PC-9 (cell line): ENCODE measurements around the gene KRTAP10-5. TPM values are rescaled to one million over a fixed set of nuclear protein-coding genes. Genes with fewer than 3 reads are reported as not detected.

Source experiments
- BruUV-seq: library from RNA; stranded (reverse); fragments of 400-500 nt; replicated peaks from 2 replicates; lab custom pipeline; 2021; lab: Mats Ljungman, UMichigan
- CTCF ChIA-PET: fragments of 300-600 bp; sonication (Branson Sonifier 250); formaldehyde crosslinking; loops from one replicate; lab custom pipeline; 2022; ENCODE audit warnings: antibody characterized with exemption; lab: Charles Lee
- POLR2A ChIA-PET: fragments of 300-600 bp; sonication (Branson Sonifier 250); formaldehyde crosslinking; loops from one replicate; lab custom pipeline; 2022; ENCODE audit warnings: antibody characterized with exemption; ENCODE audit not compliant: unreplicated experiment; lab: Charles Lee
- DNase-seq, 2 experiments: peaks; one replicate each; pipeline versions ENCODE4 v3.0.0 to v3.0.0-alpha.2; 2015 to 2022; ENCODE audit warnings: mixed read lengths in 1 of 2
- H2AFZ ChIP-seq: fragments of 200-600 bp; sonication (generic); 2 replicates; pipeline ENCODE4 v1.8.1; 2017; ENCODE audit warnings: antibody characterized with exemption
- H3F3A ChIP-seq: fragments of 200-600 bp; sonication (generic); 2 replicates; pipeline ENCODE4 v1.8.1; 2017; ENCODE audit warnings: antibody characterized with exemption, mild to moderate bottlenecking, low read depth; ENCODE audit not compliant: insufficient read depth
- H3K27ac ChIP-seq: fragments of 200-600 bp; sonication (generic); 2 replicates; pipeline ENCODE4 v1.6.1; 2016; ENCODE audit warnings: mixed run types
- H3K27me3 ChIP-seq: fragments of 200-600 bp; sonication (generic); 2 replicates; pipeline ENCODE4 v1.6.1; 2016; ENCODE audit warnings: low read depth, mixed run types; ENCODE audit not compliant: insufficient read depth
- H3K36me3 ChIP-seq: fragments of 200-600 bp; sonication (generic); 2 replicates; pipeline ENCODE4 v1.6.1; 2016; ENCODE audit warnings: low read depth, mixed run types
- H3K4me1 ChIP-seq: fragments of 200-600 bp; sonication (generic); replicated peaks from 2 replicates; pipeline ENCODE4 v1.6.1; 2016; ENCODE audit warnings: mixed run types; ENCODE audit not compliant: insufficient read depth
- H3K4me2 ChIP-seq: fragments of 200-600 bp; sonication (generic); 2 replicates; pipeline ENCODE4 v1.6.1; 2017; ENCODE audit warnings: mixed run types
- H3K4me3 ChIP-seq: fragments of 200-600 bp; sonication (generic); 2 replicates; pipeline ENCODE4 v1.6.1; 2016; ENCODE audit warnings: mixed run types
- H3K79me2 ChIP-seq: fragments of 200-600 bp; sonication (generic); 2 replicates; pipeline ENCODE4 v1.6.1; 2017; ENCODE audit warnings: low read depth, mixed run types
- H3K9me2 ChIP-seq: fragments of 200-600 bp; sonication (generic); 2 replicates; pipeline ENCODE4 v1.8.1; 2017; ENCODE audit warnings: mild to moderate bottlenecking; ENCODE audit not compliant: insufficient read depth
- H3K9me3 ChIP-seq: fragments of 200-600 bp; sonication (generic); 2 replicates; pipeline ENCODE4 v1.8.1; 2016; ENCODE audit warnings: low read depth; ENCODE audit not compliant: insufficient read depth
- H4K20me1 ChIP-seq: fragments of 200-600 bp; sonication (generic); 2 replicates; pipeline ENCODE4 v1.8.1; 2017; ENCODE audit not compliant: insufficient read depth
- EZH2 ChIP-seq: fragments of 200-600 bp; sonication (generic); IDR thresholded peaks from 2 replicates; pipeline ENCODE4 v1.8.0; 2017; ENCODE audit warnings: antibody characterized with exemption, low read depth
- intact Hi-C: fragments of 100-400 bp; cut with micrococcal nuclease; formaldehyde crosslinking; loops from one replicate; pipeline ENCODE4 v1.10.0; 2022; ENCODE audit not compliant: unreplicated experiment
- total RNA-seq: library from RNA; stranded (reverse); gene quantifications from 2 replicates; pipeline ENCODE4 v1.2.3, GENCODE V29; 2021
- TF ChIP-seq, protein P1 (sequence below): fragments of 200-600 bp; sonication (generic); conservative IDR thresholded peaks from 2 replicates; pipeline ENCODE4 v1.6.1; 2017; ENCODE audit warnings: mixed run types, antibody characterized with exemption, mild to moderate bottlenecking, moderate library complexity

Gene KRTAP10-5
- total RNA-seq, 1 experiment from 2014 or later: not detected

DNA sequence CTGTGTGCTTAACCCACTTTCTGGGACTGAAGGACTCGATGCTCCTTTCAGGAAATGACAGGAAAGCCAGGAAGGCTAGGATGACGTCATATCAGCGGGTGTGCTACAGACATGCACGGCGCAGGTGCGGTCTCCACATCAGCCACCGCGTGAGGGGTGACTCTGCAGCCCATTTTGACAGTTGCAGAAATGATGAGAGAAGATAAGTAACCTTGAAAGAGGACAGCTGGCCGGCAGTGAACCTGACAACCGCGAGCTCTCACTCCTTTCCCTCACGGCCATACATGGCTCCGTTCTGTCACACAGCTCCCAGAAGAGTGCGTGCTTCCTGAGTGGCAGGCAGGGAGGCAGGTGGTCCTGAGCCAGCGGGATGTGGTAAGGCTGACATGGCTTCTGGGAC lies 1.7 kb upstream of the KRTAP10-5 start:
- no TSS peak for BruUV-seq
- no peaks in the 10 kb centered on the region for H4K20me1 ChIP-seq
- ChIA-PET POLR2A (no interaction called here), CTCF (no interaction called here)
- intact Hi-C loops: no loop called here
- H3F3A ChIP-seq: no peaks in the 10 kb centered on the region
- H3K27me3 ChIP-seq: peaks cover 29% of the 10 kb centered on the region
- no peak overlapping the region for H3K4me3 ChIP-seq
- H3K9me3 ChIP-seq: no peaks in the 10 kb centered on the region
- no peaks in the 10 kb centered on the region for H3K36me3 ChIP-seq
- no peak for DNase-seq
- no peaks in the 10 kb centered on the region for H3K9me2 ChIP-seq
- H2AFZ ChIP-seq: no peak overlapping the region
- no peak overlapping the region for H3K27ac ChIP-seq
- no peaks in the 10 kb centered on the region for H3K79me2 ChIP-seq
- H3K4me2 ChIP-seq: no peak overlapping the region
- no peak for TF ChIP-seq EZH2
- TF ChIP-seq, protein P1, sequence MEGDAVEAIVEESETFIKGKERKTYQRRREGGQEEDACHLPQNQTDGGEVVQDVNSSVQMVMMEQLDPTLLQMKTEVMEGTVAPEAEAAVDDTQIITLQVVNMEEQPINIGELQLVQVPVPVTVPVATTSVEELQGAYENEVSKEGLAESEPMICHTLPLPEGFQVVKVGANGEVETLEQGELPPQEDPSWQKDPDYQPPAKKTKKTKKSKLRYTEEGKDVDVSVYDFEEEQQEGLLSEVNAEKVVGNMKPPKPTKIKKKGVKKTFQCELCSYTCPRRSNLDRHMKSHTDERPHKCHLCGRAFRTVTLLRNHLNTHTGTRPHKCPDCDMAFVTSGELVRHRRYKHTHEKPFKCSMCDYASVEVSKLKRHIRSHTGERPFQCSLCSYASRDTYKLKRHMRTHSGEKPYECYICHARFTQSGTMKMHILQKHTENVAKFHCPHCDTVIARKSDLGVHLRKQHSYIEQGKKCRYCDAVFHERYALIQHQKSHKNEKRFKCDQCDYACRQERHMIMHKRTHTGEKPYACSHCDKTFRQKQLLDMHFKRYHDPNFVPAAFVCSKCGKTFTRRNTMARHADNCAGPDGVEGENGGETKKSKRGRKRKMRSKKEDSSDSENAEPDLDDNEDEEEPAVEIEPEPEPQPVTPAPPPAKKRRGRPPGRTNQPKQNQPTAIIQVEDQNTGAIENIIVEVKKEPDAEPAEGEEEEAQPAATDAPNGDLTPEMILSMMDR: no peak
- H3K4me1 ChIP-seq: no peaks in the 10 kb centered on the region

DNA sequence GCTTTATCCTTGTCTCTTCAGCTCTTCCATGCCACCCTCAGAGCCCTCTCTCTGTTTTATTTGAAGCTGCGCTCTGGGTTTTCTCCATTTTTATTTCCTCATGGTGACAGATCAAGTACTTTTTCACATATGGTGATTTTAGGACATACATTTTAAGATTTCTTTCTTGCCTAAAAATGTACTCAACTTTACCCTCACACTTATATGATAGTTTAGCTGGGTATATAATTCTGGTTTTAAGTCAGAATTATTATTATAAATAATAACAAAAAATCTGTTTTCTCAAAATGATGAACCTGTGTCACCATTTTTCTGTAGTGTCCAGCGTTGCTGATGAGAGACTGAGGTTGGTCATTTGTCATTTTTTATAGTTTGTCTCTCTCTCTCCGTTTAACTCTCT lies 754 bp upstream of the KRTAP10-5 start:
- POLR2A ChIA-PET: no interaction called here
- Histone ChIP-seq H3F3A (no peaks in the 10 kb centered on the region), H3K27me3 (peaks cover 25% of the 10 kb centered on the region), H3K79me2 (no peaks in the 10 kb centered on the region), H3K4me3 (no peak overlapping the region), H3K27ac (no peak overlapping the region), H3K9me2 (no peaks in the 10 kb centered on the region), H3K4me2 (no peak overlapping the region), H2AFZ (no peak overlapping the region), H4K20me1 (no peaks in the 10 kb centered on the region), H3K4me1 (no peaks in the 10 kb centered on the region), H3K9me3 (no peaks in the 10 kb centered on the region), H3K36me3 (no peaks in the 10 kb centered on the region)
- CTCF ChIA-PET: no interaction called here
- no peak for TF ChIP-seq EZH2
- TF ChIP-seq, protein P1: no peak
- intact Hi-C loops: no loop called here
- DNase-seq: no peak
- no TSS peak for BruUV-seq

DNA sequence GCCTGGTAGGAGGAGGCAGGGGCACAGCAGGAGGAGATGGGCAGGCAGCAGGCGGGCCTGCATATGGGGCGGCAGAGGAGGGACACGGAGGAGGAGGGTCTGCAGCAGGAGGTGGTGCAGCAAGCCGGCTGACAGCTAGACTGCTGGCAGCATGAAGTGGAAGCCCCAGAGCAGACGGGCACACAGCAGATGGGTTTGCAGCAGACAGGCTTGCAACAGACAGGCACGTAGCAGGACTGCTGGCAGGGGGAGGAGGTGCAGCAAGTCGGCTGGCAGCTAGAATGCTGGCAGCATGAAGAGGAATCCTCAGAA lies 615 bp downstream of the KRTAP10-5 start:
- intact Hi-C loops: no loop called here
- TF ChIP-seq, protein P1: no peak
- TF ChIP-seq EZH2: no peak
- no peaks in the 10 kb centered on the region for H3K36me3 ChIP-seq
- no peaks in the 10 kb centered on the region for H4K20me1 ChIP-seq
- H3K4me3 ChIP-seq: no peak overlapping the region
- no peaks in the 10 kb centered on the region for H3F3A ChIP-seq
- no peak overlapping the region for H2AFZ ChIP-seq
- no peaks in the 10 kb centered on the region for H3K79me2 ChIP-seq
- BruUV-seq: no TSS peak
- no peak overlapping the region for H3K4me2 ChIP-seq
- peaks cover 30% of the 10 kb centered on the region for H3K27me3 ChIP-seq
- H3K9me3 ChIP-seq: no peaks in the 10 kb centered on the region
- H3K4me1 ChIP-seq: no peaks in the 10 kb centered on the region
- H3K9me2 ChIP-seq: no peaks in the 10 kb centered on the region
- no peak overlapping the region for H3K27ac ChIP-seq
- POLR2A ChIA-PET: no interaction called here
- no peak for DNase-seq
- CTCF ChIA-PET: no interaction called here
